Measurements from ENCODE around the gene CLASP2. TPM values are rescaled to one million over a fixed set of nuclear protein-coding genes. Genes with fewer than 3 reads are reported as not detected.

Gene CLASP2
- total RNA-seq, 1 donor from 2014 or later: 85.8 TPM

- intact Hi-C loops (cut with micrococcal nuclease): loop anchor here (2.0 to 5.0 kb wide), 5 partner anchors 17 to 1030 kb away; partner anchors contain the start of genes CNOT10 and CRTAP
- DNase-seq: no peak
Observed at GRCh38 chr3:33717616-33717865, 513 bp downstream of the CLASP2 start.

DNA sequence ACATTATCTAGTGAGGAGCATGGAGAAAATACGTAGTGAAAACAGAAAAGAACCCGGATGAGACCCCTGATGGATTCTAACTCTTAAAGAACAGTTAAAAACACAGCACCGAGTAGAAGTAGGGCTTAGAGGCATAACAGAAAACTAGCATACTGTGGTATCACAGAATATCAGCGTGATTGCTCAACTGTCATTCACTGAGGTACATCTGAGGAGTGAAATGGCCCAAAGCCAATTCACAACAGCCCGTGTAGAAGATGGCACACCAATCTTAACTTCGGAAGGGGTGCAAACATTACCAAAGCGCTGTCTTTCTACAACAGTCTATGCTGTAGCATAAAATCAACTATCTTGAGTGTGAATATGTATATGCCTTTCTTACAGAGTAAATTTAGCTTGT is 1.8 kb downstream of the CLASP2 start:
- CTCF ChIA-PET: interaction anchor here (1.7 kb wide), 1 partner anchor 71 kb away, joined by 3 read pairs; no protein-coding TSS in a partner anchor

More at GRCh38 chr3:33717616-33717865, 513 bp downstream of the CLASP2 start:
- ChIA-PET POLR2A (interaction anchor here (1.2 to 2.0 kb wide), 3 partner anchors 13 to 277 kb away, joined by 3 to 9 read pairs (median 7); partner anchors contain the start of genes PDCD6IP and UBP1), CTCF (interaction anchor here (1.2 kb wide), 1 partner anchor 586 kb away, joined by 5 read pairs; no protein-coding TSS in a partner anchor)
- Mint-ChIP-seq H3K27me3 (no peaks in the 10 kb centered on the region), H3K4me1 (peaks cover 12% of the 10 kb centered on the region), H3K36me3 (ENCODE audit: low read depth) (peaks cover 5% of the 10 kb centered on the region), H3K27ac (peak overlapping the region; percentile 89), H3K4me3 (peak overlapping the region; percentile 96), H3K9me3 (no peaks in the 10 kb centered on the region)
- TF ChIP-seq, protein P1, sequence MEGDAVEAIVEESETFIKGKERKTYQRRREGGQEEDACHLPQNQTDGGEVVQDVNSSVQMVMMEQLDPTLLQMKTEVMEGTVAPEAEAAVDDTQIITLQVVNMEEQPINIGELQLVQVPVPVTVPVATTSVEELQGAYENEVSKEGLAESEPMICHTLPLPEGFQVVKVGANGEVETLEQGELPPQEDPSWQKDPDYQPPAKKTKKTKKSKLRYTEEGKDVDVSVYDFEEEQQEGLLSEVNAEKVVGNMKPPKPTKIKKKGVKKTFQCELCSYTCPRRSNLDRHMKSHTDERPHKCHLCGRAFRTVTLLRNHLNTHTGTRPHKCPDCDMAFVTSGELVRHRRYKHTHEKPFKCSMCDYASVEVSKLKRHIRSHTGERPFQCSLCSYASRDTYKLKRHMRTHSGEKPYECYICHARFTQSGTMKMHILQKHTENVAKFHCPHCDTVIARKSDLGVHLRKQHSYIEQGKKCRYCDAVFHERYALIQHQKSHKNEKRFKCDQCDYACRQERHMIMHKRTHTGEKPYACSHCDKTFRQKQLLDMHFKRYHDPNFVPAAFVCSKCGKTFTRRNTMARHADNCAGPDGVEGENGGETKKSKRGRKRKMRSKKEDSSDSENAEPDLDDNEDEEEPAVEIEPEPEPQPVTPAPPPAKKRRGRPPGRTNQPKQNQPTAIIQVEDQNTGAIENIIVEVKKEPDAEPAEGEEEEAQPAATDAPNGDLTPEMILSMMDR (IDR thresholded peaks at IDR 0.05): no peak
- ATAC-seq (ENCODE audit: low read depth): peak; percentile 64

GRCh38 chr3:33711100-33711499 is 7.0 kb downstream of the CLASP2 start:
- Mint-ChIP-seq H3K27ac (no peak overlapping the region), H3K36me3 (ENCODE audit: low read depth) (peaks cover 19% of the 10 kb centered on the region), H3K4me3 (no peak overlapping the region), H3K27me3 (no peaks in the 10 kb centered on the region), H3K4me1 (peaks cover 23% of the 10 kb centered on the region), H3K9me3 (no peaks in the 10 kb centered on the region)
- TF ChIP-seq, protein P1 (IDR thresholded peaks at IDR 0.05): no peak
- POLR2A ChIA-PET: interaction anchor here (0.6 kb wide), 1 partner anchor 110 kb away, joined by 3 read pairs; no protein-coding TSS in a partner anchor
- no peak for ATAC-seq (ENCODE audit: low read depth)
- CTCF ChIA-PET: no interaction called here
- no peak for DNase-seq
- intact Hi-C loops (cut with micrococcal nuclease): no loop called here

More for the DNA sequence above, 1.8 kb downstream of the CLASP2 start:
- POLR2A ChIA-PET: no interaction called here
- Mint-ChIP-seq H3K4me1 (peaks cover 22% of the 10 kb centered on the region), H3K36me3 (ENCODE audit: low read depth) (peaks cover 13% of the 10 kb centered on the region), H3K4me3 (no peak overlapping the region), H3K9me3 (no peaks in the 10 kb centered on the region), H3K27ac (no peak overlapping the region), H3K27me3 (no peaks in the 10 kb centered on the region)
- TF ChIP-seq, protein P1 (IDR thresholded peaks at IDR 0.05): no peak
- intact Hi-C loops (cut with micrococcal nuclease): loop anchor here (2.0 to 5.0 kb wide), 5 partner anchors 15 to 1029 kb away; partner anchors contain the start of genes CNOT10 and CRTAP
- no peak for DNase-seq
- no peak for ATAC-seq (ENCODE audit: low read depth)

DNA sequence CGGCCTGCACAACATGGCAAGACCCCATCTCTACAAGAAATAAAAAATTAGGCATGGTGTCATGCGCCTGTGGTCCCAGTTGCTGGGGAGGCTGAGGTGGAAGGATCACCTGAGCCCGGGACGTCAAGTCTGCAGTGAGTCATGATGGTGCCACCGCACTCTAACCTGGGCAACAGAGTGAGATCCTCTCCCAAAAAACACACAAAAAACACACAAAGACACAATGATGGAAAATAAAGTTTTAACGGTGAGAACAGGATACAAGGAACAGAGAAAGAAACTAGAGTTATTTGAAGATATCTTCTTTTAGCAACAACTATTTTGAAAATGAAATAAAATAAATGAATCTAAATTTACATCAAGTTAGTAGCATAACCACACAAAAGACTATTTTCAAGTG is 12.0 kb downstream of the CLASP2 start:
- no peak overlapping the region for H3K4me3 Mint-ChIP-seq
- intact Hi-C loops (cut with micrococcal nuclease): no loop called here
- no peaks in the 10 kb centered on the region for H3K27me3 Mint-ChIP-seq
- peaks cover 21% of the 10 kb centered on the region for H3K4me1 Mint-ChIP-seq
- ChIA-PET CTCF (interaction anchor here (1.0 kb wide), 1 partner anchor 11 kb away, joined by 3 read pairs; no protein-coding TSS in a partner anchor), POLR2A (no interaction called here)
- ATAC-seq (ENCODE audit: low read depth): no peak
- H3K27ac Mint-ChIP-seq: no peak overlapping the region
- peaks cover 22% of the 10 kb centered on the region for H3K9me3 Mint-ChIP-seq
- peaks cover 38% of the 10 kb centered on the region for H3K36me3 Mint-ChIP-seq (ENCODE audit: low read depth)
- no peak for DNase-seq
- TF ChIP-seq, protein P1 (IDR thresholded peaks at IDR 0.05): no peak

- DNase-seq: no peak
- Mint-ChIP-seq H3K36me3 (ENCODE audit: low read depth) (peaks cover 39% of the 10 kb centered on the region), H3K9me3 (peaks cover 22% of the 10 kb centered on the region), H3K27me3 (no peaks in the 10 kb centered on the region), H3K4me1 (peaks cover 21% of the 10 kb centered on the region), H3K4me3 (no peak overlapping the region), H3K27ac (no peak overlapping the region)
- TF ChIP-seq, protein P1 (IDR thresholded peaks at IDR 0.05): no peak
- intact Hi-C loops (cut with micrococcal nuclease): no loop called here
- ChIA-PET CTCF (no interaction called here), POLR2A (no interaction called here)
- ATAC-seq (ENCODE audit: low read depth): no peak
Observed at GRCh38 chr3:33704891-33705290, 13.2 kb downstream of the CLASP2 start.

Measured in activated B cell treated with CpG ODN at 0.5 μM for 24 hours (primary cell).